ENCODE data around the gene FABP6.

FABP6 gene

GRCh38 chr5:160263326-160263855 is 34.1 kb downstream of the FABP6 start:
- no peak overlapping the region for H3K4me3 ChIP-seq (ENCODE audit: low read depth, low read length)

GRCh38 chr5:160266044-160266443 is 36.7 kb downstream of the FABP6 start:
- no peak overlapping the region for H3K4me3 ChIP-seq (ENCODE audit: low read depth, low read length)
- no peak for TF ChIP-seq CTCF (IDR thresholded peaks at IDR 0.05; ENCODE audit: low read depth, low read length)

More at GRCh38 chr5:160263326-160263855, 34.1 kb downstream of the FABP6 start:
- no peak for TF ChIP-seq CTCF (IDR thresholded peaks at IDR 0.05; ENCODE audit: low read depth, low read length)

GRCh38 chr5:160266752-160267345 is 37.5 kb downstream of the FABP6 start:
- H3K4me3 ChIP-seq (ENCODE audit: low read depth, low read length), result no peak overlapping the region
- TF ChIP-seq CTCF (IDR thresholded peaks at IDR 0.05; ENCODE audit: low read depth, low read length), result no peak

GRCh38 chr5:160268121-160268520 is 38.8 kb downstream of the FABP6 start:
- H3K4me3 ChIP-seq (ENCODE audit: low read depth, low read length), result no peak overlapping the region
- TF ChIP-seq CTCF (IDR thresholded peaks at IDR 0.05; ENCODE audit: low read depth, low read length), result no peak

GRCh38 chr5:160269017-160269416 is 39.7 kb downstream of the FABP6 start:
- no peak overlapping the region for H3K4me3 ChIP-seq (ENCODE audit: low read depth, low read length)
- TF ChIP-seq CTCF (IDR thresholded peaks at IDR 0.05; ENCODE audit: low read depth, low read length), result no peak

- H3K4me3 ChIP-seq (ENCODE audit: low read depth, low read length), result no peak overlapping the region
- no peak for TF ChIP-seq CTCF (IDR thresholded peaks at IDR 0.05; ENCODE audit: low read depth, low read length)
Observed at GRCh38 chr5:160270704-160271103, 41.4 kb downstream of the FABP6 start.

- no peak overlapping the region for H3K4me3 ChIP-seq (ENCODE audit: low read depth, low read length)
Observed at GRCh38 chr5:160271396-160271795, 42.1 kb downstream of the FABP6 start.

More at GRCh38 chr5:160271396-160271795, 42.1 kb downstream of the FABP6 start:
- no peak for TF ChIP-seq CTCF (IDR thresholded peaks at IDR 0.05; ENCODE audit: low read depth, low read length)
